IPS DF 19.7 (cell line): ENCODE data around the gene DLG1.
"Not testable (repeated sequence)": the region's sequence is repeated elsewhere in the genome, so short reads cannot be mapped to it uniquely, and the experiment has no call there.

Experiments used
- DNase-seq: peaks from one replicate; pipeline ENCODE4 v3.0.0-alpha.2; 2013; ENCODE audit warnings: low read depth, low spot score

Gene DLG1

DNA sequence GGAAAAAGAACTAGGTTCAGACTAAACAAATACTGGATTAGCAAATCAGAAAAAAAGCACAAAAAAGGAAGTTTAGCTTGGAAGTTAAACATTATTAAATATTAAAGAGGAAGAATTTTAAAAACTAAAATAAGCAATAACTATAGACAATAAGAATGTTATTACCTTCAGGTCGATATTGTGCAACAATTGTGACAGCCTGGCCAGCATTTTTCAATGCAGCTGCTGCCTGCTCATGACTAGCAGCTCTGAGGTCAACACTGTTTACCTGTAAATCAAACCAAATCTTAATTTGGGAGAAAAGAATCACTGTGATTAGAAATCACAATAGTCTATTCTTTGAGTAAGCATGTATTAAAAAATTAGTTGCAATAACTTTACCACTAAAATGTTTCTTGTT is 193.7 kb downstream of the DLG1 start:
- no peak for DNase-seq

DNA sequence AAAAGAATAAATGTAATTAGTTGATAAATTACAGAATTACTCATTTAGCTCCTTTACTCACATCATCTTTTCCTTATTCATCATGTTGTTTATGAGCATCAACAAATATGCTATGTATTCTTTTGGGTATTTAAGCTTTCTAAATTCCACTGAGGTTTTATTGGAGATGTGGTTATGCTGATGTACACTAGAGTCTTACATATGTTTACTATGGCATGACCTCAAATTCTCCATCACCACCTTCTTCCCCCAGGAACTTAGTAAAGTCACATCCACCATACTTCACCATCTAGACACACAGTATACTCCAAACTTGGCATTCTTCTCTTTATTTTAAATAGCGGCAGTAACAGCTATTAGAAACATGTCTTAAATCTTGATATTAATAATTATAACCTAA is 194.6 kb downstream of the DLG1 start:
- no peak for DNase-seq

DNA sequence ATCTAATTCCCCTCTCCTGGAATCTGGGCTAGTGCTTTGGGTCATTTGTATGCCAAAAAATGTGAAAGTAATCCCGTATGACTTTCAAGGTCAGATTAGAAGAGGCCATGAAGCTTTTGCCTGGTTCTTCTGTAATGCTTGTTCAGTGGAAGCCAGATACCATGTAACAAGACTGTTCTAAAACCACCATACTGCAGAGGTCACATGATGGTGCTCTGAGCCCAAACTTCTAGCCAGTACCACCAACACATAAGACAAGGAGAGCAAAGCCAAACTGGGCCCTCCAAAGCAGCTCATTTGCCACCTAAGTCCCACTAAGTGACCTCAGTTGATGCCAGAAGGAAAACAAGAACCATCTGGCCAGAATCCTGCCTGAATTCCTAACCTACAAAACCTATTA is 204.5 kb downstream of the DLG1 start:
- no peak for DNase-seq

DNA sequence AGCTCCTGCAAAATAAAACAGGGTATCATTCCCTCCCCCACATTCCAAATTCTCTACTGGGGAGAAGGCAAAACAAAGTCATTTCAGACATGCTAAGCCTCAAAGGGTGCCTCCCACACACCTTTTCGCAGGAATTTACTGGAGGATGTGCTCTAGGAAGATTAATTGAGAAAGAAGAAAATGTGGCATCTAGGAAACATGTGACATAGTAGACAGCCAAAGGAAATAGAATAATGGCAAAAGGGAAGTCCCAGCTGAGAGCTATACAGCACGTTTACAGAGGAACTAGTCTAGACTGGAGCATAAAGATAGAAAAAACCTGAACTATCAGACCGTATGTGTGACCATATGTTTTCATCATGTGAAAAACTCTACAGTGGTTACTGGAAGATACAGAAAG is 210.0 kb downstream of the DLG1 start:
- no peak for DNase-seq

DNA sequence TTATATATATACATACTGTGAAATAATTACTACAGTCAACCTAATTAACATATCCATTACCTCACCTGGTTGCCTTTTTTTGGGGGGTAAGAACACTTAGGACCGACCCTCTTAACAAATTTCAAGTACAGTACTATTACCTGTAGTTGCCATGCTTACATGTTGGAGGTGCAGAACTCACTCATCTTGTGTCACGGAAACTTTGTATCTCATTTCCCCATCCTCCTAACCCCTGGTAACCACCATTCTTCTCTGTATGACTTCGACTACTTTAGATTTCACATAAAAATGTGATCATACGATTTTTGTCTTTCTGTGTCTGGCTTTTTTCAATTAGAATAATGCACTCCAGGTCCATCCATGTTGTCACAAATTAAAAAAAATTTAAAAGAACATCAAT is 213.3 kb downstream of the DLG1 start:
- no peak for DNase-seq

DNA sequence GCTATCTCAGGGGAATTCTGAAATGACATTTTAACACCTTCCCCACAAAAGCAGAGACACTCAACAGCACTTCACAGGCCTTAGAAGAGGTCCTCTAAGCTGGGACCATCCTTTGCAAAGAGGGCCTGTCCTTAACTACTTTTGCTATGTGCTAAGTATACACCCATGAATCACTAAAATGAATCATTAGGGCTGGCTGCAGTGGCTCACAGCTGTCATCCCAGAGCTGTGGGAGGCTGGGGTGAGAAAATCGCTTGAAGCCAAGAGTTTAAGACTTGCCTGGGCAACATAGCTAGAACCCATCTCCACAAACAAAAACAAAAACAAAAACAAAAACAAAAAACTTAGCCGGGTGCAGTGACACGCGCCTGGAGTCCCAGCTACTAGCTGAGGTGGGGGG is 214.9 kb downstream of the DLG1 start:
- no peak for DNase-seq

DNA sequence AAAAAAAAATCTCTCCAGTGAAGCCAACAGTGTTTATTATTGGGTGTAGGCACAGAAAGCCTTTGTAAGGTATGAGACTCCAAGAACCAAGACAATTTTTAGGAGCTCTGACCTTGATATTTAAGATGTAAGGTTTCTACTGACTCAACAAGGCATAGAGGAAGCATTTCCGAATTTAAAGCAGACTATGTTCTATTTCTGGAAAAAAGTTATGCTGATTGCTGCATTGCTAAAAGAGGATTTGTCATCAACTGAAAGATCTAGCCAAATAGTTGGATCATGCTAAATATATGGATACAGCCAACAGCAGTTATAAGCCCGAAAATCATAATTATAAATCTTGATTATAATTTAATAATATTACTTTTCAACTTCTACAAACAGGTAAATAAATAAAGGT is 215.5 kb downstream of the DLG1 start:
- DNase-seq: no peak

DNA sequence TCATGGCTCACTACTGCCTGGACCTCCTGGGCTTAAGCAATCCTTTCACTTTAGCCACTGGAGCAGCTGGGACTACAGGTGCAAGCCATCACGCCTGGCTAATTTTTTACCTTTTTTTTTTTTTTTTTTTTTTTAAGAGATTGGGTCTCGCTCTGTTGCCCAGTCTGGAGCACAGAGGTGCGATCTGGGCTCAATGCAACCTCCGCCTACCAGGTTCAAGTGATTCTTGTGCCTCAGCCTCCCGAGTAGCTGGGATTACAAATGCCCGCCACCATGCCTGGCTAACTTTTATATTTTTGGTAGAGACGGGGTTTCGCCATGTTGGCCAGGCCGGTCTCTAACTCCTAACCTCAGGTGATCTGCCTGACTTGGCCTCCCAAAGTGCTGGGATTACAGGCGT is 218.1 kb downstream of the DLG1 start:
- DNase-seq: no peak

DNA sequence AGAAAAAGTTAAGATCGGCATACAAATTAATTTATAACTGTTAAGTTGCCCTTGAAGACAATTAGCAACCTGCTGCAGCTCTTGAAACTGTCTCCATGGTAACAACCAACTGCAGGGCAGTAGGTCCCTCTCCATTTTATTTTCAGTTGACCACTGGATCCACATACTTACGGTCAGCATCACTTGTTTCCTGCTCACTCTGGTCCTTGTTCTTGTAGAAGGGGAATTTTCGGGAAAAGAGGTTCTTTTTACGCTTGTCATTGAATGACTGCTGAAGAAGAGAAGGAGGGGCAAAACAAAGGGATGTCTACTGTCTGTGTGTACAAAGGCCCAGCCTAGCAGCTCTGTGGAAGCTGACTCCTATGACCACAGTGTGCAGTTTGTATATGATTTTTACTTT is 222.0 kb downstream of the DLG1 start:
- no peak for DNase-seq

DNA sequence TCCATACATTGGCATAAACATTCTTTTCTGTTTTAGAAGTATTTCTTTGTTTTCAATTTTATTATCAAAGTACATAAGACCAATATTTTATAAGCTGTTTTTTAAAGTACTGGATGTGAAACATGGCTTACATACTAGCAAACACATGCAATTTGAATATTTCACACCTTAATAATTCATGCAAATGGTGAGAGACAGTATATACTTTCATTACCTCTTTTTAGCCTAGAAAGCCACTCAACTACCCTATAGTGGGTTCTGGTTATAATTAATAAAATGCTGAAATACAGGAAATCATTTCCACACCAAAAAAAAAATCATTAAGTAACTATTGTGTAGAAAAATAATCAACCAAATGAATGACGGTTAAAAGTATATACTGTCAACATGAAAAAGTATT is 230.3 kb downstream of the DLG1 start:
- no peak for DNase-seq

DNA sequence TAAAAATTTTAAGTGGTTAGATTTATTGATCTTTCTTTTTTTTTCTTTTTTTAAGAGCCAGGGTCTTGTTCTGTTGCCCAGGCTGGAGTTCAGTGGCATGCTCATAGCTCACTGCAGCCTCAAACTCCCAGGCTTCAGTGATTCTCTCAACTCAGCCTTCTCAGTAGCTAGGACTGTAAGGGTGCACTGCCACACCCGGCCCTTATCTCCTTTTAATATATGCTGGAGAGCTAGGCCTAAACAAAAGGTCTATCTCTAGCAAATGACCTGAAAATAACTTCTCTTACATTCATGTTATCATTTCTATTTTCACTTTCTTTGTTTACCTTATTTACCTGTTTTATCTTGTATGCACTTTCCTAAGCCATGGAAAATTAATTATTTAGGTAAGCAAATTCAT is 233.6 kb downstream of the DLG1 start:
- no peak for DNase-seq

DNA sequence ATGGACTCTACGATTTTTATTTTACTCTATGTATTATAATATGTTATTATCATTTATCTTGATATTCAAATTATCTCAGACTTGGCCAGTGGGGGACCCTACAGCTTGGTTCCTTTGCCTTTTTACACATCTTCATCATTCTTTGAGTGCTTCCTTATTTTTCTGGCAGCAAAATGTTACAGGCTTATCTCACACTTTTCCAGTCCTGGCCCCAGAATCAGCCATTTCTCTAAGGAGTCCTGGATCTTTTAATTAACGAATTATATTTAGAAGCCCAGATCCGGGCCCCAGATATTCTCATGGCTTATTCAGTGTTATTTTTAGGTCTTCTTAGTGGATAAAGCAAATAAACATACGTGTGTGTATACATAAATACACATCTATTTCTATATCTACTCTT is 236.0 kb downstream of the DLG1 start:
- no peak for DNase-seq

DNA sequence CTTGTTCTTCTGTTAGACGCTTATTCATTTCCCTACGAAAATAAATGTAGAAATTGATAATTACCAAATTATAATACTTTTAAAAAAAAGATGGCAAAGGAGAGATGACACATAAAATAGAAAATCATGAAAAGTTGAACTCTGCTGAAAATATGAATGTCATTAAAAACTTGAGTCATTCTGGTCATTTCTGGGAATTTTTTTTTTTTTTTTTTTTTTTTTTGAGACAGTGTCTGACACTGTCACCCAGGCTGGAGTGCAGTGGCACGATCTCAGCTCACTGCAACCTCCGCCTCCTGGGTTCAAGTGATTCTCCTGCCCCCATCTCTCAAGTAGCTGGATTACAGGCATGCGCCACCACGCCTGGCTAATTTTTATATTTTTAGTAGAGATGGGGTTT is 246.8 kb downstream of the DLG1 start:
- DNase-seq: not testable (repeated sequence)

DNA sequence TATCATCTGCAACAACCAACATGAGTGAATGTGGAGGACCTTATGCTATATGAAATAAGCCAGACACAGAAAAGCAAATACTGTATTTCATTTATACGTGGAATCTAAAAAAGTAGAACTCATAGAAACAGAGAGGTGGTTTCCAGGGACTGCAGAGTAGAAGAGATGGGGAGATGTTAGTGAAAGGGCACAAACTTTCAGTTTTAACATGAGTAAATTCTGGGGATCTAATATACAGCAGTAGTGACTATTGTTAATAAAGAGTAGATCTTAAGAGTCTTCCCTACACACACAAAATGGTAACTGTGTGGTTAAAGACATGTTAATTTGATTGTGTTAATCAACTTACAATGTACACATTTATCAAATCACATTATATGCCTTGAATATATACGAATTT is 247.9 kb downstream of the DLG1 start:
- no peak for DNase-seq

DNA sequence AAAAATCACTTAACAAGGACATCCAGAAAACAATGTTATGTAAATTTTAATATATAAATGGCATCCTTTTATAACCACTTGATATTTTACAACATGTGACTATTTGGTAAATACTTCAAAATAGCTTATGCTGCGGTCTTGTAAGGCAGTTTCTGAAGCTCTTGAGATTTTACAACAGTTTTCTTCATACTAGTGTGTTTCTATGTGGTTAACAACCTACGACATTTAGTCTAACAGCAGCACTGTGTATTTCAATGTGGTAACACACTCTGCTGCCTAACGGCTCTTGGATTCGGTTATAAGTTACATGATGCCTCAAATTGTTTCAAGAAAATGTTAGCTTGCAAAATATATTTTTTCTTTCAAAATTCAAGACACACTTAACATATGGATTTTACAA is 255.9 kb downstream of the DLG1 start:
- no peak for DNase-seq

DNA sequence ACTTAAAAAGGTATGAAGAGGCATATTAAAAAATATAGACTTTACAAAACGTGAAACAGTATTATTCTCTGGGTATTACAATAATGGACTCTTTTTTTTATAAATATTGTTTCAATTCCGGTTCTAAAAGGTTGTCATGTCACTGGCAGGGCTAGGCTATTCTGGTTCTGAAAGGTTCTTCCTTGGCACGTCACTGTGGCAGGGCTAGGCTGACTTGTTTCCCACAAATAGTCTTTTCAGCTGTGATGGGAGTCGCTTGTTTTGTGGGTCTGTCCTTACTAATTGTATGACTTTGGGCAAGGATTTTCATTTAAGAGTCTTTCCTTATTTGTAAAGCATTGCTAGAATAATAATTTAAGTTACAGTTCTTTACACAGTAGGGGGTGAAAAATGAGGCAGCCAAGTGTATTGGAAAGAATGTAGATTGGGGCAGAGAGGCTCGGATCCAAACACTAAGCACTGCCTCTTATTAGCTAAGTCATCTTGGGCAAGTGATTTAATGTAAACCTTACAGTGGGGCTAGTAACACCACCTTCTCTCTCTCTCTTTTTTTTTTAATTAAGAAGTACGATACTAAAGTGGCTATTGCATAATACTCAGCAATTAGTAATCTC is 256.4 kb downstream of the DLG1 start:
- DNase-seq: no peak

DNA sequence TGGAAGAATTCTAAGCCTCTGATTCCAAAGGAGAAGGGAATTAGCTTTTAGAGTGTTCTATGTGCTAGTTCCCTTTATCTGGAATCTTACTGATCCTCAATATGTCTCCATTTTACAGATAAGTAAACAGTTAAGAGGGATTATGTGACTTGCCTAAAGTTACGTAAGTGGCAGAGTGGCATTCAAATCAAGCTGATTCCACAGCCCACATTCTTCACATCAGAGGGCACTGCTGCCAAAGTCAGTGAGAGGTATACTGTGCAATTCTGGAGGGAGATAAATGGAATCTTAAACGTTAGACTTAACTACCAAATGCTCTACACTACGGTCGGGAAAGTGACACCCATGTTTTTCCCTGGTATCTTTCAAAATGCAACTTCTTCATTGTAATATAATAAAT is 257.8 kb downstream of the DLG1 start:
- DNase-seq: no peak

DNA sequence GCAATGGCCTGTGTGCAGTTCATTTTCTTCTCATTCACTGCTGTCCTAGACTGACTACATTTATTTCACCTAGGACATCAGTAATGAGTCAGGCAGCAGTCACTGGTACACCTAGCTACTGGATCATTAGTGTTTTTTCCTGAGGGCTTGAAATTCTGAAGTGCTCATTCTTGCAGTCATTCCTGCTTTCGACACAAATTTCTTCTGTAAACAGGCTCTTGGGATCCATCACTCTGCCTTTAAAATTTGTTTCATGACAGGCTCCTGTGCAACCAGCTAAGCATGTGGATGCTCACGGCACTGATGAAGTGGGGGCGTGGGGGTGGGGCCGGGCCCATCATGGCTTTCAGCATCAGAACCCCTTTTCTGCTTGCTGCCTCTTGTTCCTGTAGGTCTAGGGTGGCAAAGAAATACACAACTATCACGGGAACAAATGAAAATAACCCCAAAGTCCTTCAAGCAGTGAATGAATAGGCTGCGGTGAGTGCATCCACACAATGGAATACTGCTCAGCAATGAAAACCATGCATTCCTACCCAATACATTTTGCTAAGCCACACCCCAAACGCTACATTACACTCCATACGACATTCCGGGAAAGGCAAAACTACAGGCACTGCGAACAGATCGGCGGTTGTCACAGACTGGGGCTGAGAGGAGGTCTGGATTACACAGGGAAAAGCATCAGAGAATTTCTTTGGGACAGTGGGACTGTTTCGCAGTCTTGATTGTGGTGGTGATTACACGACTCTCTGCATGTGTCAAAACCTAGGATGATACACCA is 259.5 kb downstream of the DLG1 start:
- no peak for DNase-seq

DNA sequence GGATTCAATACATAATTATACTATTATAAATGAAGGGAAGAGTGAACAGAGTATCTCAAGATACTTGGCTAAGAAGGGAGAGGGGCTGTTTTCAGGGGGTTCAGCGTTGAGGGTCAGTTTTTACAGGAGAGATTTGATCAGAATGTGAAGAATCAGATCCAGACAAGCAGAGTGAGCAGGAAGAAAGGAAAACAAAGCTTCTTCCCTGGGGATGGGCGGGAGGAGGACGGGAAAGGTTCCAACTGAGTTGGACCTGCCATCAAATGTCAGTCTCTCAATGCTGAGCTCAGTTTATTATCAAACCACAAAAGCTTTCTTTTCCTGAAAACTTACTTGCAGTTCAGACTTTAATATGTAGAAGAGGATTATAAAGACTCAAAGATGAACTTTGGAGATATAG is 262.8 kb downstream of the DLG1 start:
- no peak for DNase-seq

DNA sequence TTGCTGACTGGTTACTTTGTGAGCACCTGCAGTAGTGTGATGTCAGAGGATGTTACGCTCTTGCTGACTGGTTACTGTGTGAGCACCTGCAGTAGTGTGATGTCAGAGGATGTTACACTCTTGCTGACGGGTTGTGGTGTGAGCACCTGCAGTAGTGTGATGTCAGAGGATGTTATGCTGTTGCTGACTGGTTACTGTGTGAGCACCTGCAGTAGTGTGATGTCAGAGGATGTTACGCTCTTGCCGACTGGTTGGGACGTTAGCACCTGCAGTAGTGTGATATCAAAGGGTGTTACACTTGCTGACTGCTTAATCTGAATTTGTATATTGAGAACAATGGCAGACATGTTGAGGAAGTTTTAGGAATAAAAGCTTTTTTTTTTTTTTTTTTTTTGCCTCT is 263.6 kb downstream of the DLG1 start:
- DNase-seq: not testable (repeated sequence)

DNA sequence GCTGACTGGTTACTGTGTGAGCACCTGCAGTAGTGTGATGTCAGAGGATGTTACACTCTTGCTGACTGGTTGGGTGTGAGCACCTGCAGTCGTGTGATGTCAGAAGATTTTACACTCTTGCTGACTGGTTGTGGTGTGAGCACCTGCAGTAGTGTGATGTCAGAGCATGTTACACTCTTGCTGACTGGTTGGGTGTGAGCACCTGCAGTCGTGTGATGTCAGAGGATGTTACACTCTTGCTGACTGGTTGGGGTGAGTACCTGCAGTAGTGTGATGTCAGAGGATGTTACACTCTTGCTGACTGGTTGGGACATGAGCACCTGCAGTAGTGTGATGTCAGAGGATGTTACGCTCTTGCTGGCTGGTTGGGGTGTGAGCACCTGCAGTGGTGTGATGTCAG is 264.6 kb downstream of the DLG1 start:
- DNase-seq: not testable (repeated sequence)

DNA sequence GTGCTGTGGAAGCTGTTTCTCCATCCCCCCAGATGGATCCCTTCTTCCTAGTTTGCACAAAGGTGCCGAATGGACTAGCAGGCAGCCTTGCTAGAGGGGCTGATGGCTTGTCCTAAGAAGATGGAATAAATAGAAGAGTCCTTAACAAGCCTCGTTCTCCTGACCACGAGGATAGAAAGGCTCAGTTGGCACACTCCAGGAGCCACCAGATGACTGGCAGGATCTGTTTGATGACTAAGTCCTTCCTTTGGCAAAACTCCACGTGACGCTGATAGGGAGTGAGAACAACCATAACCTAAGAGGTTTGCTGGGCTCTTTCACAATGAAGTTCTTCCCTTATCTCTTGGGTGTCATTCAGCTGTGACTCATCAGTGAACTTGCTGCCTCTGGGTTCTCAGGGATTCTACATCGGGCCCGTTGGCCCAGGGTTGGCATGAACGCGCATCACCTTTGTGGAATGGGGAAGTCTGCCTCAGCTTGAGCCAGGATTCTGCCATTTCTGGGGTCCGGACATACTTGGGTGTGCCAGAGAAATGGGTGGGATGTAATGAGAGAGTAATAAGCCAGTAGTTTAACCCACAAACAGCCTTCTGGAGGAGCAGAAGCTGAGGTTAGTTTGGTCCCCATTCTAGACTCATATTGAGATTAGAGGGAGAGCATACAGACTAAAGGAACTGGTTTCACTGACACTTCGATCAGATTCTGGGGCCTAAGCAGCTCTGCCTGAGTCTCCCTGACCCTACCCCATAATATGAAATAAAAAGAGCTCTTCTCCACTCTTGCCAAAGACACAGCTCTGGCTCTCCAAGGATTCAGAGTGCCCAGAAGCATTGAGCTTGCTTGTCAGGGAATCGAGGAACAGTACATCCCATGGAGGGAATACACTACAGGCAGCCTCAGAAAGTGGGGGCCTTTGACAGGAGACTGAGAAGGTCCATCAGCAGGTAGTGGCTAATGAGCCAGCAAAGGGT is 266.8 kb downstream of the DLG1 start:
- no peak for DNase-seq
